ENCODE measurements around the gene OR4K5.

DNA sequence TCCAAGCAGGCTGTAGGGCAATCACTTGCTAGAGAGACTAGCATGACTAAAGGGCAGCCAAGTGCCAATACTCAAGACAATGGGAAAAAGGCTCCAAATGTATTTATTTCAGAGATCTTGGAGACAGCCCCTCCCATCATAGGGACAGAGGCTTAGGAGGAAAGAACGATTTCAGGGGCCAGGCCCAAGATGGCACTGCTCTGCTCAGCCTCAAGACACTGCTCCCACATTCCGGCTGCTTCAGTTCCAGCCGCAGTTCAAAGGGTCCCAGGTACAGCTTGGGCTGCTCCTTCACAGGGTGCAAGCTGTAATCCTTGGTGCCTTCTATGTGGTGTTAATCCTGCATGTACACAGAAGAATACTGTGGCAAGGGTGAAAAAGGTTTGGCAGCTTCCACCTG, 19.4 kb upstream of the OR4K5 start:
- TF ChIP-seq ZFP37 (tag by site-specific recombination; IDR thresholded peaks at IDR 0.05), result no peak
- TF ChIP-seq ZSCAN23 (tag by site-specific recombination; IDR thresholded peaks at IDR 0.05), result no peak
- no peak for TF ChIP-seq REST (tag by site-specific recombination; IDR thresholded peaks at IDR 0.05)
- TF ChIP-seq ZNF585B (tag by site-specific recombination; IDR thresholded peaks at IDR 0.05), result peak; percentile 54
- TF ChIP-seq, protein P1, sequence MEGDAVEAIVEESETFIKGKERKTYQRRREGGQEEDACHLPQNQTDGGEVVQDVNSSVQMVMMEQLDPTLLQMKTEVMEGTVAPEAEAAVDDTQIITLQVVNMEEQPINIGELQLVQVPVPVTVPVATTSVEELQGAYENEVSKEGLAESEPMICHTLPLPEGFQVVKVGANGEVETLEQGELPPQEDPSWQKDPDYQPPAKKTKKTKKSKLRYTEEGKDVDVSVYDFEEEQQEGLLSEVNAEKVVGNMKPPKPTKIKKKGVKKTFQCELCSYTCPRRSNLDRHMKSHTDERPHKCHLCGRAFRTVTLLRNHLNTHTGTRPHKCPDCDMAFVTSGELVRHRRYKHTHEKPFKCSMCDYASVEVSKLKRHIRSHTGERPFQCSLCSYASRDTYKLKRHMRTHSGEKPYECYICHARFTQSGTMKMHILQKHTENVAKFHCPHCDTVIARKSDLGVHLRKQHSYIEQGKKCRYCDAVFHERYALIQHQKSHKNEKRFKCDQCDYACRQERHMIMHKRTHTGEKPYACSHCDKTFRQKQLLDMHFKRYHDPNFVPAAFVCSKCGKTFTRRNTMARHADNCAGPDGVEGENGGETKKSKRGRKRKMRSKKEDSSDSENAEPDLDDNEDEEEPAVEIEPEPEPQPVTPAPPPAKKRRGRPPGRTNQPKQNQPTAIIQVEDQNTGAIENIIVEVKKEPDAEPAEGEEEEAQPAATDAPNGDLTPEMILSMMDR (tag by site-specific recombination; IDR thresholded peaks at IDR 0.05), result no peak
- TF ChIP-seq HOXA7 (CRISPR knock-in tag; IDR thresholded peaks at IDR 0.05; ENCODE audit: borderline replicate concordance), result no peak
- no peak for TF ChIP-seq ZNF76 (tag by site-specific recombination; IDR thresholded peaks at IDR 0.05; ENCODE audit: borderline replicate concordance, low read depth)
- no peak for TF ChIP-seq ZBTB7A (tag by site-specific recombination; IDR thresholded peaks at IDR 0.05; ENCODE audit: low read depth)

All from HEK293 (cell line).